Inferior parietal cortex (tissue), 1 donor: ENCODE measurements around the gene DPP10.
"Not testable (repeated sequence)": the region's sequence is repeated elsewhere in the genome, so short reads cannot be mapped to it uniquely, and the experiment has no call there.

Experiments
- DNase-seq: peaks from one replicate; pipeline ENCODE4 v3.0.0-alpha.2; 2016; ENCODE audit errors: extremely low spot score

Gene DPP10

DNA sequence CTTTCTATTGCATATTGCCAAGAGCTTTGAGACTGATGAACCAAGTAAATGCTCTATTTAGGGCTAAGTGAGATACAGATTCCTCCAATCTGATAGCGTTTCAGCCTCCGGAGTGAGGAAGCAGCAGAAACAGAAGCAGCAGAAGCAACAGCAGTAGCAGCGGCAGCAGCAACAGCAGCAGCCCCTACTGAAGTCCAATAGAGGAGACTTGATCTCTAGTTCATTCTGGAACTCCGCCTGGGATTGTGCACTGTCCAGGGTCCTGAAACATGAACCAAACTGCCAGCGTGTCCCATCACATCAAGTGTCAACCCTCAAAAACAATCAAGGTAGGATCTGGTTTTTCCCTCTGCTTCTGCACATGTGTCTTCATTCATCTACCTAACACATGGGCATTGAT lies at the start of gene DPP10:
TSS of gene DPP10 (plus strand) at position 132 of the 400 bp plus-strand sequence.
- DNase-seq = no peak

DNA sequence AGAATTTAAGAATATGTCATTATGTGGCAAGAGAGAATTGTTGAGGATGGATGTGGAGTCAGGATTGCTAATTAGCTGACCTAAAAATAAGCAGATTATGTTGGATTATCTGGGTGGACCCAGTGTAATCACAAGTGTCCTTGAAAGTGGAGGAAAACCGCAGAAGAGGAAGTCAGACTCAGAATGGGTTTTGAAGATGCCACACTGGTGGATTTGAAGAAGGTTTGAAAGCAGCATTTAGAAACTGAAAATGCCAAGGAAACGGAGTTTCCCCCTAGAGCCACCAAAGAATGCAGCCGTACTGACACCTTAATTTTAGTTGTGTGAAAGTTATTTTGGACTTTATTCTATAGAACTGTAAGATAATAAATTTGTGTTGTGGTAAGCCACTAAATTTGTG lies 41.6 kb upstream of the DPP10 start:
- DNase-seq = no peak

DNA sequence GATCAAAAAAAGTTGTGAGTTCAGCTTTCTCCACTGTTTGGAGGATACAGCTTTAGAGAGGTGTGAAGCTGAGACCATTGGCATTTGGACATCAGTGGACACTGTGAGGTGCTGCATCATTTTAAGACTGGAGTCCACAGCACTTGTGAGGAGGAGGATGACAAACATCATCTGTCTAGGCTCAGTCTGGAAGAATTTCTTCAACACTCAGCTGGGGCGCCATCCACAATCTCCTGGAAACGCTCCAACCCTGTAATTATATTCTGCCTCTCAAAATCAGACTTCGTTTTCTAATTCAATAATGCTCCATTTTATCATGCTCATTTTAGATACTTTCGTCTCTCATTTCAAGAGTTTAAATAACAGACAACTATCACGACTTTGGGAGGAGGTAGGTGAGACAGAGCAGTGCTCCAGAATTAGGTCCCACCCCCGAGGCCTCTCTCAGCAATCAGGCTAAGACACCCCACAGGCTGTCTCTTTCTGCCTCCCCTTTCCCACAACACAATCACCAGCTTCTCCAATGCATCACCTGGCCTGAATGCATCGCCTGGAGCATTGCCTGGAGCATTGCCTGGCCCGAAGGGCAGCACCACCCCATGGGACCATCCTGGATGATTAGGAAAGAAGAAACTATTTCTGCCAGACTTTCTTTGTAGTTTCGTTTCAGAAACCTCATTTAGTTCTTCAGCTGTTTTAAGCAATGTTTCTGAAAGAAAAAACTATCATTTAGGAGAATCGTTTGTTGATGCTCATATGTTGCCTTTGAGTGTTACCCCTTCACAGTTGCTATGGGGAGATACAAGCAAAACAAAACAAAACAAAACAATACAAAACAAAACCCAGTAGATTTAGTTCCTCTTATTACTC lies 37.0 kb upstream of the DPP10 start:
- DNase-seq = no peak

DNA sequence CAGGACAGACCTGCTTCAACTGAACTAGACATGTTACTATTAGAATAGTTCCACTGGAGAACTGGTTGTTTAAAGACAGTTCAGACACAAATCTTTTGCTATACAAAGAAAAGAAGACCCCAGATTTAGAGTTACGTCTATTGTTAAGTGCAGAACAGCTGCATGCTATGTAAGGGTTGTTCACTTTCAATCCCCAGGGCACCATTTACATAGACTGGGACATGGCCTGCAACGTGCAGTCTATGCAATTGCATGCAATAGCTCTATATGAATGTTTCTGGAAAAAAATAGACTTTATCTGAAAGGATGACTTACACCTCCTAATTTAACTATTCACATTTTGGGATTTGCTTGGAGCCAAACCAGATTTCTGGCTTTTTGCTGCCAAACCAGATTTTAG lies 36.1 kb upstream of the DPP10 start:
- DNase-seq = no peak

DNA sequence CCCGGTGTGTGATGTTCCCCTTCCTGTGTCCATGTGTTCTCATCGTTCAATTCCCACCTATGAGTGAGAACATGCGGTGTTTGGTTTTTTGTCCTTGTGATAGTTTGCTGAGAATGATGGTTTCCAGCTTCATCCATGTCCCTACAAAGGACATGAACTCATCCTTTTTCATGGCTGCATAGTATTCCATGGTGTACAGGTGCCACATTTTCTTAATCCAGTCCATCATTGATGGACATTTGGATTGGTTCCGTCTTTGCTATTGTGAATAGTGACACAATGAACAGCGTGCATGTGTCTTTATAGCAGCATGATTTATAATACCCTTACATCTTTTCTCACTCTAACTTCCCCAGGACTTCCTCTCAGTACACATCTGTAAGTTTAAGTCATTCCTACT lies 35.1 kb upstream of the DPP10 start:
- not testable (repeated sequence) for DNase-seq

DNA sequence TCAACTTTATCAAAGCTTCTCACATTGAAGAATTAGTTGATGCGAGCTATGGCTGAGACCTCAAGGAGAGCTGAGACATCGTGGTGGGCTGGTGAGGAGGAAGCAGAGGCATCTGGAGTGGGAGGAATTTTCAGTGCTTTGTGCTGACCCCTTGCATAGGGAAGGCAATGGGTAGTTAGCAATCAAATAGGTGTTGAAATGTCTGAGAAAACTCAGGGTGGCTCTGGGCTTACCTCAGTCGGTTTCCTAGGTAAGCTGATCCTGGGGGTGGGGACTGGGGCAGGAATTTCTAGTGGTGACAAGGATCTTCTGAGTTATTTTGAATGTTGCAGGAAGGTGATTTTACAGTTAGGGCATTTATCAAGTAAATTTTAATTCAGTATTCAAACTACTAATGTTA lies 20.7 kb upstream of the DPP10 start:
- DNase-seq = no peak

DNA sequence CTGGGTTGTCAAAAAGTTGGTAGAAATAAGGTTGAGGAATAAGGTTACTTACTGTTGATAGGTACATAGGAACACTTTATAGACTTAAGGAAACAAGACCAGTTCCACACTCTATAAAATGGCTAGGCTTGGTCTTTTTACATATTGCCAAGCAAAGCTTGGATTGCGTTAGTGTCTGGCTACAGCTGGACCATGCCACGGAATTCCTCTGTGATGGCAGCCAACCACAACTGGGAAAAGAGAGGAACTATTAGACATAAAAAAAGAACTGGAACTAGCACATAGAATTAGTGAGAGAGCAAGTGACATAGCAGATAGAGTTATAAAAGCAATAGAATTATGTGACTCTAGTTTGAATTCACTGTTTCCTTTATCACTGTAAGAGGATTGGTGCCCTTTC lies 17.7 kb upstream of the DPP10 start:
- DNase-seq = no peak

DNA sequence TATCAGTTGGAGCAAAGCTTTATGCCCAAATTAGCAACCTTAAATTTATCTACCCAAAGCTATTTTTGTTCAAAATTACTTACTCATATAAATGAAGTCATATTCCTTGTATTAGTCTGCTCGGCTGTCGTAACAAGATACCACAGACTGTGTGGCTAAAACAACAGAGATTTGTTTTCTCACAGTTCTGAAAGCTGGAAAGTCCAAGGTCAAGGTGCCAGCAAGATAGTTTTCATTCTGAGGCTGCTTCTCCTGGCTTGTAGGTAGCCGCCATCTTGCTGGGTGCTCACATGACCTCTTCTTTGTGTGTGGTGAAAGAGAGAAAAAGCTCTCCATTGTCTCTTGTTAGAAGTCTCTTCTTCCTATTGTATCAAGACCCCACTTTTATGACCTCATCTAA lies 15.7 kb upstream of the DPP10 start:
- no peak for DNase-seq

DNA sequence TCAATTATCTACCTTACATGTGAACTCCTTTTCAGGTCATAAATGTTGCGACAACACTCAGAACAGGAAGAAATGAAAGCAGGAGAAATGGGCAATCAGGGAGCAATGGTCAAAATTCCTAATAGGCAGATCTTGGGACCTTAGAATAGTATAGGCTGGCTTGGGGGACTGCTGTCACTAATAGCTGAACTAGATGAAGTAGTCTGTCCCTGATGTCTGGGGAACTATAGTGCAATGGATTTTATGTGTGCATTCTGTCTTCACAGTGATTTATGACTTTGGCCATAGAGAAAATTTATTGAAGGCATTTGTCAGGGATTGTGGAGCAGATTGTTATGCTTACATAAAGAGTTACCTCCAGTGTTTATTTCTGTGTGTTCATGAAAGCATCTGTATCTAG lies 6.1 kb upstream of the DPP10 start:
- no peak for DNase-seq

DNA sequence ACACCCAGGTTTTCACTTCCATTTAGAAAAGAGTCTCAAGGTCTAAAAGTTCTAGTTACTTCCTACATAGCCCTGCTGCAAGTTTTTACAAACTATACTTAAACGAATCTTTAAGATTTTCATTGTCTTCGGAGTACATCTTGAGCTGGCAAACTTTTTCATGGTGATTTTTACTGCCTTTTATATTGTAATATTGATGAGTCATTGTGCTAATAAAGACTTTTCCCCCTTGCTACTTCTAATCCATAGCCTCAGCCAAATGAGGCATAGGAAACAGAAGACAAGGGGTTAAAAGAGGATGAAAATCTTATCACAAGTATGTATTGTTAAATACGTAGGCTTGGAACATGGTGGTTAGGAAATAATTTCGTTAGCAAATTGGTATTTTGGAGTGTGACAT lies 4.1 kb downstream of the DPP10 start:
- no peak for DNase-seq

DNA sequence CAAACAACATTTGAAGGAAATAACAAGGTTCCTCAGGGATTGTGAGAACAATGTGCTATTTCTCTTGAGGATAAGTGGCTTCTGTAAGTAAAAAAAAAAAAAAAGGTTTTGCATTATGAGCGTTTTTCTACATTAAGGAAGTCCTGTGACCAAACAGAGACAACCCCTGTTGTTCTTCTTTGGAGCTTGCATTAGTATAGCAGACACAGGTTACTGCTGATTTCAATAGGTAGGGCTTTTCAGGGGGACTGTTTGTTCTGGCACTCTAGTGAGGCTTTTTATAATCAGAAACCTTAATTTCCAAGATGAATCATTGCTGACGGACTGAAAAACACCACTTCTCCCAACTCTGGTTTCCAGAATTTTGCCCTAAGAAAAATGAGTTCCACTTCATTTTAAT lies 8.2 kb downstream of the DPP10 start:
- DNase-seq = no peak

DNA sequence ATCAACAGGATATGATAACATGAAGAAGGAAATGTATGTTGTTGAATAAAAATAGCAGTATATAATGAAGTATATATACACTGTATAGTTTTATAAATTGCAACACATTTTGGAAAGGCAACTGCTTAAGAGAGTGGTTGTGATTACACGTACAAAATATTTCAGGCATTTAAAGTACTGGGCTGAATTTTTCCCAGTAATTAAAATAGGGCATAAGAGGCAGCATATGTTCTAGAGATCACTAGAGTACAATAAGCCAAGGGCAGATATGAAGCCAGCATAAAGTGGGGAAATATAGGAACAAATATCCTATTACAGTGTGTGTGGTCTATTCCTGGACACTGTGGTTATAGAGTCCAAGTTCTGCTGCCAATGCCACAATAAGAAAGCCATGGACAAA lies 14.1 kb downstream of the DPP10 start:
- DNase-seq = no peak

DNA sequence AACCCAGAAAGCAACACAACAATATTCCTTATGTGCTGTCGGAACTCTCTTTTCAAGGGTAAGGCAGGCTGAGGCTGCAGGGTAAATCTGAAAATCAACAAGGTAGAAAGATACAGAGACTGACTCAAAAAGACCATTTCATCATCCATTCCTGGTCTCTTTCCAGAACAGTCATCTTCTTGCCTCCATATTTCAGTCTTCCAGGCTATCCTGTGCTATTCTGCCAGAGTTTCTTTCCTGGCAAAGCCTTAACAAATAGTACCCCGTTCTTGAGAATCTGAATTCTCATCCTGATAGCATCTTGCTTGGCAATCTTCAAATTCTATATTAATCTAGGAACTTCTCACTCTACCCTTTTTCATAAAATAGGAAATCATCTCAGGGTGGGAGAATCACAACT lies 15.5 kb downstream of the DPP10 start:
- no peak for DNase-seq

DNA sequence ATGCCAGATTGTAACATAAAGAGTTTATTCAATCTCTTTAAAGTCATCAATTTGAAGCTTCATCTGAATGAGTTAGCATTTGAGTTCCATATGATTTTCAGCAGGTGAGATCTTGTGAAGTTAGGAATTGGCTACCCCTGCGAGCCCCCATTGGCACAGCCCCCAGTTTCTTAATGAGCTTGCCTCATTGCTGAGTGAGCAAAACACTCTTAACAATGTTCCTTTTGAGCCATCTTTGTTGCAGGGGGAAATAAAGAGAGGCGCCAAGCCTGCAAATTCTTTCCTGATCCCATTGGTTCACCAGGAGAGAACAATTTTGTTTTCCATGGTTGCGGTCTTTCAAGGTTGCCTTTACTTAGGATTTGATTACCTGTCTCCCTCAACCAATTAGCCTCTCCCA lies 18.7 kb downstream of the DPP10 start:
- no peak for DNase-seq

DNA sequence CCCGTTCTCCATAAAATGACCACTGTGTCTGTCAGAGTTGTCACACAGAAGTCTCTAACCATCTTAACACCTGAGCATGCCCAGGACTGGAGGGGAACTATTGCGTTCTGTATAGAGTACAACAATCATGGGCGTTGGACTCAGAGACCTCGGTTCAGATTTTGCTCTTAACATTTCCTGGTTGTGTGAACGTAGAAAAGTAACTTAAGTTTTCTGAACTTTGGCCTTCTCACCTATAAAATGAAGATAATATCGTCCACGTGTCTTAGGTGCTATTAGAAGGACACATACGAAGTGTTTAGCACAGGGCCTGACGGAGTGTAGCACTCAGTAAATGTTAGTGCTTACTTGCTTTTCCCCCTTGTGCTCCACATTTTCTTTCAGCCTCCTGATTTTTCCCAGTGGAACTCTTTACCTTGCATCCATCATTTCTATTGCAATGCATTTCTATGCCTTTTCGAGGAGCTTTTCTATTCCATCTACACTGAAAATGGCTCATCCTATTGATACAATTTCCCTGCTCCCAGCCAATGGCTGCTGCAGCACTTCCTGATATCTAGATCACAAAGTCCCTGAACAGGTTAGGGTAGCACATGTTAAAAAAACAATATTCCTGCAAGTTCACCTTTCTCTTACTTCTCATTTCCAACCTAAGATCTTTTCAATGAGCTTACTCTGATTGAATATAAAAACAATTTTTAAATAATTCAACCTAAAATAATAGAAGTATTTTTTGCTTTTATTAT lies 22.7 kb downstream of the DPP10 start:
- no peak for DNase-seq

DNA sequence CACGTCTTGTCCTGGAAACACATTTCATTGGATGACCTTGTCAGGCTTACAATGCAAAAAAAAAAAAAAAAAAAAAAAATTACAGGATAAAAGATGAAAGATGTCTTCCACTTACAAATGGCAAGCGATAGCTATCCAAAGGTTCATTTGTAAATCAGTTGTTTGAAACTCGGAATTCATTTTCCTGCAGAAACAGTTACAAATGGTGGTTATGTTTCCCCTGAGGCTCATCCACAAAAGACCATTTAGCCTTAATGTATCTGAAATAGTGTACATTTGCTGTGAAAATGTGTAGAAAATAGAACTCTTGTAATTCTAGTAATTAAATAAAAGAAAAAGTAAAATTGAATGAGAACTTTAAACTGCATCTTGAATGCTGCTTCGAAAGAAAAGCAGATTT lies 25.9 kb downstream of the DPP10 start:
- DNase-seq = no peak

DNA sequence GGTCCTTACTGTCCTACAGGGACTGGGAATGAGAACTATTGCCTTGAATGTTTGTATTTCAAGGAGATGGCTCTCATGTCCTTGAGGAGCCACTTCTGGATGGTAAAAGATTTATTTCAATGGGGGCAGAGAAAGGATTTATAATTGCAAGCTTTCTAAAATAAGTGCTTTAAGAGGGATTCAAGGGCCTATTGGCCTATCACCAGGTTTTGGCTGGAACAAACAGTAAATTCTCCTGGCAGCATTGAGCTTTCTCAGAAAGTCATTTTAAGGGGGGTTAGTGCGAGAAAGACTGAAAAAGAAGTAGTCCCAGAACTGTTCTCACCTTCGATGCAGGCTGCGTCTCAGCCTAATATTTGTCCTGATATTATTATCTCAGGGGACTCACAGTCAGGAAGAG lies 29.8 kb downstream of the DPP10 start:
- DNase-seq = no peak

DNA sequence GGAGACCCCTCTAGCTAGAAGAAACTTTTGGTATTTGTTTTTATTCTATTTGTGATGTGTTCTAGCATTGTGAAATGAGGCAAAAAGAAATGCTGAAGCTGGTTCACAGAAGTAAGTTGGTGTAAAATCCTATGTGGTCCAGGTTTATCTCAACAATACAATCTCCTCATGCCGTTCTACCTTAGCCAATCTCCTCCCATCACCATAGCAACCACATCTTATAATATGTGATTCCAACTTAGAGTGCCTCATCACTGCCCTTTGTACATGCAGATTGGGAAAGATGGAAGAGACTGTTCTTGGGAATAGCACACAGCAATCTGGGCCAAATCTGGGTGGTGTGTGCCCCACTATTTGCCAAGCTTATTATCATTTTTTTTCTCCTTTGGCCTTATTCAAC lies 30.3 kb downstream of the DPP10 start:
- no peak for DNase-seq

DNA sequence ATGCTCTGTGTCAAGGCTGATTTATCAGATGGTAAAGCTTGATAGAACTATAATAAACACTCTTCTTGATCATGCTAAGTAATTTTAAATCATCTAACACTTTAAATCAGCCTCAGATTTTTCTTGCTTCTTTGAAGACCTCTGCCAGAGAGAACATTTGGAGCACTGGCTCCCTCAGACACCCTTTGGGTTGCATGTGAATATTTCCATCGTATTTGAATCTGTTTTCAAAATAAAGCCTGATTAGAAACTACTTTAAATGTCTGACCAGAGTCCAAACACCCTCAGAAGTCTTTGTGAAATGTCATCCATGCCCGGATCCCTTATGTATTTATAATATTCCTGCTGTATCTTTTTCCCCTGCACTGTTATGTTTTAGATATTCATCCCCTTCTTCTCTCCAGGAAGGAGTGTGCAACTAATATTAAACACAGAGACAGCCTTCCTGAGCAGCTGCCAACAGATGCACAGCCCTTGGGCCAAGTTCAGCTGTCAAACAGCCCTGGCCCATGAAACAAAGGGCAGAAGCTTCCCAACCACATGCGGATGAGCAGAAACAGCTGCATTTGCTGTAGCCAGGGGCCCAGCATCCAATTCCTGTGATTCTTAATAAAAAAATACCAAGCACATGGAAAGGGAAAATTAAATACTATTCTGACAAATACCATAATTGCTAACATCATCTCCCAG lies 46.5 kb downstream of the DPP10 start:
- no peak for DNase-seq

DNA sequence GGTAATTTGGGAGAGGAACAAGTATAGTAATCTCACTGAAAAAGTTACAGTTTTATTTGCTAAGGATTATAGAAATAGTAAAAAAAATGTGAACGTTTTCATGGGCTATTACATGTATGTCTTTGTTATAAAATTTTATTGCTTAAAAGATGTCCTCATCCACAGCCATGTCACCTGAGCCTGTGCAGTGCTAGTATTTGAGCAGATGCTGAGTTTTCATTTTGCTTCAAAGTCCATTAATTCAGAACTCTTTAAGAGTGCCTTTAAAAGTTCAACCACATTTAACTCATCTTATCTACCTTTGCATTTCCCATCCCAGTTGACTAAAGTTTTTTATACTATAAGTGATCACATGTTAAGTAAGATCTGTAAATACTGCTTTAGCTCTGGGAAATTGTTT lies 52.6 kb downstream of the DPP10 start:
- DNase-seq = no peak

DNA sequence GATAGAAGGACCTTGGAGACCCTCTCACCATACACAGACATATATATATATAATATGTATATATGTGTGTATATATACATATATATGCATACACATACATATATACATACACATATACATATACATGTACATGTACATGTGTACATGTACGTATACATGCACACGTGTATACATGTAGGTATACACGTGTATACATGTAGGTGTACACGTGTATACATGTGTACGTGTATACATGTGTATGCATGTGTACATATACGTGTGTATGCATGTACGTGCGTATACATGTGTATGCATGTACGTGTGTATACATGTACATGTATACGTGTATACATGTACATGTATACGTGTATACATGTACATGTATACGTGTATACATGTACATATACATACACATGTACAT lies 54.5 kb downstream of the DPP10 start:
- no peak for DNase-seq

DNA sequence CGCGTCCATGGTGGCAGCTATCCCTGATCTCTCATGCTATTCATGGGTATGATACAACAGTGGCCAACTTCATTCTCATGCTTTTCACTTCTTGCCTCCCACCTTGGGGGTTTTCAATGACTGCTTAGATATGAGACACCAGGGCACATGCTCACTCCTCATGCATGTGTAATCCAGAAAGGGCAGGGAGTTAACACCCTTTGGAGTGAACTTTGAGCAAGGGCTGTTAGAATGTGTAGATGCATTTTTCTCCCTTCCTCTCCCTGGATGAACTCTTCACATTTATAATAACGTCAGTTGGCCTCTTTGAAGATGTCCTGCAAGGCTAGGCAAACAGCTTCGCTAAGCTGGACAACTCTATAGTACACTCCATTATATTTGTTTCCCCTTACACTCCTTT lies 56.7 kb downstream of the DPP10 start:
- DNase-seq = no peak

DNA sequence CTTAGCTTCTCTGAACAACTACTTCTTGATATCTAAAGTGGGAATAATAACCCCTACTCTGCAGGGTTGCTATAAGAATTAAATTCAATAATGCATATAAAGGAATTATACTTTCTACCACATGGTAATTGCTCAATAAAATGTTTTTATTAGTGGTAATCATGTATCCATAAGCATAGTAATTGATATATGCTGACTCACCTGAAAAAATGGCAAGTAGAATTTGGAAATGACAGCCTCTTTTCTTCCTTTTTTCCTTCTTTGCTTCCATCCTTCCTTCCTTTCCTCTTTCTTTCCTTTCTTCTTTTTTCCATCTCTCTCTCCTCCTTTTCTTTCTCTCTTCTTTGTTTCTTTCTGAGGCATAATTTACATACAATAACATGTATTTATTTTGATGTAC lies 65.3 kb downstream of the DPP10 start:
- no peak for DNase-seq
